NCI-H82 treated with DMSO at 0.1 percent for 48 hours (cell line): ENCODE measurements around the gene ACD.
A peak's percentile ranks its signal among the peaks of the same experiment; 100 is the strongest.

Source experiments
- DNase-seq: peaks from one replicate; lab custom pipeline; 2025; ENCODE audit not compliant: unreplicated experiment; lab: John Stamatoyannopoulos, UW

ACD gene

DNA sequence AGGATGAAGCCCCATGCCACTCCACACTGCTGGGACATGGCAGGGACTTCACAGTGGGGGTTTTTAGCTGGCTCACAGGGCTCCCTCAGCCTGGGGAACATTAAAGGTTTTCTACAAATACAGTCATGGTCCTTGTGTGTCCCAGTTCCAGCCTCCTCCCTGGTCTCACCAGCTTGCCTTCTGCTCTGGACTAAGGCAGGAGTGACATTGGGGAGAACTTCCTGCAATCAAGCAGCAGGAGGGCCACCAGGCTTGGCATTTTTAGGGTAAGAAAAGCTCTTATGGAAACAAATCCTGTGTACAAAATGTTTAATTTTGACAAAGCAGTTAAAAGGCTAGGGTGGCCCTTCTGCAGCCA is 2.6 kb upstream of the ACD start:
- DNase-seq, result no peak

DNA sequence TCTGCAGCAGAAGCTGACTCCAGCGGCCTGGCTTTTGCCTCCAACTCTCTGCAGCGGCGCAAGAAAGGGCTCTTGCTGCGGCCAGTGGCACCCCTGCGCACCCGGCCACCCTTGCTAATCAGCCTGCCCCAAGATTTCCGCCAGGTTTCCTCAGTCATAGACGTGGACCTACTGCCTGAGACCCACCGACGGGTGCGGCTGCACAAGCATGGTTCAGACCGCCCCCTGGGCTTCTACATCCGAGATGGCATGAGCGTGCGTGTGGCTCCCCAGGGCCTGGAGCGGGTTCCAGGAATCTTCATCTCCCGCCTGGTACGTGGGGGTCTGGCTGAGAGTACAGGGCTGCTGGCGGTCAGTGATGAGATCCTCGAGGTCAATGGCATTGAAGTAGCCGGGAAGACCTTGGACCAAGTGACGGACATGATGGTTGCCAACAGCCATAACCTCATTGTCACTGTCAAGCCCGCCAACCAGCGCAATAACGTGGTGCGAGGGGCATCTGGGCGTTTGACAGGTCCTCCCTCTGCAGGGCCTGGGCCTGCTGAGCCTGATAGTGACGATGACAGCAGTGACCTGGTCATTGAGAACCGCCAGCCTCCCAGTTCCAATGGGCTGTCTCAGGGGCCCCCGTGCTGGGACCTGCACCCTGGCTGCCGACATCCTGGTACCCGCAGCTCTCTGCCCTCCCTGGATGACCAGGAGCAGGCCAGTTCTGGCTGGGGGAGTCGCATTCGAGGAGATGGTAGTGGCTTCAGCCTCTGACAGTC is 2.0 kb upstream of the ACD start:
- DNase-seq, result no peak

DNA sequence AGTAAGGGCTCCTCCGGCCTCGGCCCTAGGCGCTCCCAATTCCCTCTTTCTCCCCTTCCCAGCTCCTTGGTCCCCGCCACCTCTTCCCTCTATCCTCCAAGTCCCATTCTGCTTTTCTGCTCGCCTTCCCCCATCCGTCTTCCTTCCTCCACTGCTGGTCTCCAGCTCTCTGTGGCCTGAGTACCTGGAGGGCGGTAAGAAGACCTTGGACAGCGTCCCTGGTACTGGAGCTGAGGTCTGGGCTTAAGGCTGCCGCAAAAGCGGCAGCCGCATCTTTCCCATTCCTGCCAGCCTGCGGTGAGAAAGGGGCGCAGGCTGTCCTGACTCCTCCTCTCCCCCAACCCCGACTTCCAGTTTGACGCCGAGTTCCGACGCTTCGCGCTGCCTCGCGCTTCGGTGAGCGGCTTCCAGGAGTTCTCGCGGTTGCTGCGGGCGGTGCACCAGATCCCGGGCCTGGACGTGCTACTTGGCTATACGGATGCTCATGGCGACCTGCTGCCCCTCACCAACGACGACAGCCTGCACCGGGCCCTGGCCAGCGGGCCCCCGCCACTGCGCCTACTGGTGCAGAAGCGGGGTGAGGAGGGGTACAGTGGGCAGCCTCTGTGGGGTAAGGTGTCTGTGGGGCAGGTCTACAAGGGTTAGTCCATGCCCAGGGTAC is 1.2 kb upstream of the ACD start:
- no peak for DNase-seq

DNA sequence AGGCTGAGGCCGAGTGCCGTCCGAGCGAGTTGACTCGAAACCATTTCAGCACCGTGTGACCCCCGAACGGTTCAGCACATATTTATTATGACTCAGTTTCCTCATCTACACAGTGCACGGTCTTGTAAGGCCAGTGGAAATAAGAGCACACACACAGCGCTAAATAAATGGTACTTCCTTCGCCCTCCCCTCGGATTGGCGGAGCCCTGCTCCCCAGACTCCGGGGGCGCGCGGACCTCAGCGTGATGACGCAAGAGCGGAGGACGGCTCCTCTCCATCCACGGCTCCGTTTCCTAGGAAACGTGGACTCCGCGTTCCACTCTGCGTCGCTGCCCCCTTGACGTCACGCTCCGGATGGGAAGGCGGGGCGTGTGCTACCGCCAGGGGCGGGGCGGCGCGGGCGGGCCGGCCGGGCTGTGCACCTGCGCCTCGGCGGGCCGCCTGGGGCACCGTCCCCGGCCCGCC is 536 bp upstream of the ACD start, which contains the start of gene PARD6A:
PARD6A (plus strand) TSS at position 397 of the 465 bp plus-strand sequence. CDS start 79 bp downstream, outside the sequence.
- peak; percentile 78 for DNase-seq

- no peak for DNase-seq
These were observed 998 bp downstream of the ACD start for GRCh38 chr16:67658849-67659674.

DNA sequence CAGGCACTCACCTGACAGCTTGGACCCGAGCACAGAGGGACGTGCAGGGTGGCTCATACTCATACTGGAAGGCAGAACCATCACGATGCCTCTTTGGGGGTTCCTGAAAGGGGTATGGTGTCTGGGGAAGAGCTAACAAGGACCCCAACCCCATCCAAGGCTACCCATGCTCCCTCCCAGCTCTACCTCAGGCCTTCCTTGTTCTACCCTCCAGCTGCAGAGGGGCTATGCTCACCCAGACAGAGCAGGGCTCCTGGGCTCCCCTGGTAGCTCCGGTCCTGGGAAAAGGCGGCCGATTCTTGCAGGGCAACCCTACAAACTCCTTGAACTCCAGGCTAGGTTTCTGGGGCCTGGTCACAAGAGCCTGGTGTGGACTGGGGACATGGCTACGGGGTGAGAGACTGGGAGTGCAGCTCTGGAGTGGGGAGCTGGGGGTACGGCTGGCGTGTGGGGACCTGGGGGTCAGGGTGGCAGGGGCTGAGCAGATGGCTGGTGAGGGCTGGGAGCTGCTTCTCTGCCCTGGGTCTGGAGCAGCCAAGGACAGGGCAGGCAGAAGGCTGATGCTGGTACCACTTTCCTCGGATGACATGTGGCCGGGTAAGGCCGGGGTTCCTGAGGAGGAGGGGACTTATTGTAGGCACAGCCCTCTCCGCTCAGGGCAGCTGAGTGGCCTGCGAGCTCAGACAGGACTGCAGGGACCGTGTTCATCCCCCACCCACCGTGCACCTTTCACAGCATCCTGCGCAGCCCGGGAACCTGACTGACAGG is 2.1 kb downstream of the ACD start:
- DNase-seq, result no peak

- DNase-seq, result no peak
These were observed 2.9 kb downstream of the ACD start for GRCh38 chr16:67657017-67657608.

GRCh38 chr16:67656344-67657016 is 3.6 kb downstream of the ACD start:
- DNase-seq, result no peak

- DNase-seq, result no peak
These were observed 4.7 kb downstream of the ACD start for GRCh38 chr16:67655363-67655762.

DNA sequence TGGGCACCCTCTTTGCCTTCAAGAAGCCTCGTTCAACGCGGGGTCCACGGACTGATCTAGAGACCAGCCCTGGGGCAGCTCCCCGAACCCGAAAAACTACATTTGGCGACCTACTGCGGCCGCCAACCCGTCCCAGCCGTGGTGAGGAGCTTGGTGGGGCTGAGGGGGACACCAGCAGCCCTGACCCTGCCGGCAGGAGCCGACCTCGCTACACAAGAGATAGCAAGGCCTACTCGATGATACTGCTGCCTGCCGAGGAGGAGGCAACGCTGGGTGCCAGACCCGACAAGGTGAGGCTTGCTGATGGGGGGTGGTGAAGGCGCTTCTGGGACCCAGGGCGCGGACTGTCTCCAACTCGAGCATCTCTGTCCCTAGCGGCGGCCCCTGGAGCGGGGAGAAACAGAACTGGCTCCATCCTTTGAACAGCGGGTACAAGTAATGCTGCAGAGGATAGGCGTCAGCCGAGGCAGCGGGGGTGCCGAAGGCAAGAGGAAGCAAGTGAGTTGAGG is 5.6 kb downstream of the ACD start:
- no peak for DNase-seq

DNA sequence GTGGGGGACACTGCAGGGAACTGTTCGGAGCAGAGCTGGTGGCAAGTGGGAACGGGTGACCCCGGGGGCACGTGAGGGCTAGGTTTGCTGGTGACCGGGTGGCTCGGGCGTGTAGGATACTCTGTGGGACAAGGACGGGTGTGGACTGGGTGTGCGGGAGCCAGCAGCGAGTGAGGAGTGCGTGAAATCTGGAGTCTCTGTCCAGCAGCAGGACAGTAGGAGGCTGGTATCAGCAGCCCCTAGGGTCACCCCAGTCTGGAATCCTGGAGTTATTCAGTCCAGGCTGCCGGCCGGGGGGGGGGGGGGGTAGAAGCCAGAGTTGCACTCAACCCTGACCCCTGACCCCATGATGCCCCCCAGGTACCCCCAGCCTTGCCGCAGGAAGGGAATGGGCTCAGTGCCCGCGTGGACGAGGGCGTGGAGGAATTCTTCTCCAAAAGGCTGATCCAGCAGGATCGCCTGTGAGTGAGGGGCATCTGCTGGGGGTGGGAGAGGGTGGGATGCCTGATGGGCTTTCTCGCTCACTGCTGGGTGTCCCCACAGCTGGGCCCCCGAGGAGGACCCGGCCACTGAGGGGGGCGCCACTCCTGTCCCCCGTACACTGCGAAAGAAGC is 6.2 kb downstream of the ACD start:
- DNase-seq, result no peak

DNA sequence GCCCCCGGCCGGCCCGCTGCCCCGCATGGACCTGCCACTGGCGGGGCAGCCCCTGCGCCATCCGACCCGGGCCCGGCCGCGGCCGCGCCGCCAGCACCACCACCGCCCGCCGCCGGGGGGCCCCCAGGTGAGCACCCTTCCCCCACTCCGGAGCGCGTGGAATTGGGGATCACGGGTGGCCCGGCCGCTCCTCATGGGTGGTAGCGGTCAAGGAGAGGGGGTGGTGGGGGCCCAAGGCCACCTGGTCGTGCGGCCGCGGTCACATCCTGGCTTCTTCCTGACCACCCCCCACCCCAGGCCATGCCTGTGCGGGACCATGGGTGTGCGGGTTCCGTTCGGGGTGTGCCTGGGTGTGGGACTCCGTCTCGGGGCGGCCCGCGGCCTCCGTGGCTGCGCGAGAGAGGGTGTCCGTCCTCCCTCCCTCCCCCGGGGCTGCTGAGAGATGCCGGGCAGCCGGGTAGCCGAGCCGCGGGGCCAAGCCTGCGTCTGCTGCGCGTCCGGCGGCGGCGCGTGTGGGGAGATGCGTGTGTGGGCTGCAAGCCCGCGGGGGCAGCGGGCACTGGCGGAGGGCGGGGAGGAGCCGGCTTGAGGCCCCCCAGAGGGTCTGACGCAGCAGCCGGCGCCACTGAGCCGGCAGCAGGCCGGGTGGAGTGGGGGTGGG is 6.8 kb downstream of the ACD start:
- DNase-seq, result no peak

DNA sequence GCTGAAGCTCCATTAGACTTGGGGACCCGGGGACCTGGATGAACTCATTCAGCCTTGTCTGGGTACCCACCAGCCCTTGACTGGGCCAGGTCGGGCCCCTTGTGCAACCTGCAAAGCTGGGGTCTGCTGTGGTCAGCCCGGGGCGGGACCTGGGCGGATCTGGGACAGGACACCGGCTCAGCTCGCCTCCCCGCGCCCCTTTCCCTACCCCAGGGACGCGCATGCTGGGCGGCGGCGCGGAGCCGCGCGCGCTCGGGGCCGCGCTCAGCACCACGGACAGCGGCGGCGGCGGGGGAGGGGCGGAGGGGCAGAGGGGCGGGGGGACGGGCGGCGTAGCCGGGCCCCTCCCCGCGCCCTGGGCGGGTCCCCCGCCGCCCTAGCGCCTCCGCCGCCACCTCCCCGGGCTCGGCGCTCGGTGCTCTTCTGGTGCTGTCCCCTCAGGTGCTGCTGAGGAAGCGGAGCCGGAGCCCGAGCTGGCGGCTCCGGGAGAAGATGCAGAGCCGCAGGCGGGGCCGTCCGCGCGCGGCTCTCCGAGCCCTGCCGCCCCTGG is 7.4 kb downstream of the ACD start:
- DNase-seq, result no peak

GRCh38 chr16:67651847-67652246 is 8.2 kb downstream of the ACD start:
- no peak for DNase-seq

GRCh38 chr16:67651039-67651438 is 9.0 kb downstream of the ACD start:
- no peak for DNase-seq

GRCh38 chr16:67650023-67650422 is 10.0 kb downstream of the ACD start:
- DNase-seq, result no peak

- DNase-seq, result no peak
These were observed 10.5 kb downstream of the ACD start for GRCh38 chr16:67649494-67649931.

DNA sequence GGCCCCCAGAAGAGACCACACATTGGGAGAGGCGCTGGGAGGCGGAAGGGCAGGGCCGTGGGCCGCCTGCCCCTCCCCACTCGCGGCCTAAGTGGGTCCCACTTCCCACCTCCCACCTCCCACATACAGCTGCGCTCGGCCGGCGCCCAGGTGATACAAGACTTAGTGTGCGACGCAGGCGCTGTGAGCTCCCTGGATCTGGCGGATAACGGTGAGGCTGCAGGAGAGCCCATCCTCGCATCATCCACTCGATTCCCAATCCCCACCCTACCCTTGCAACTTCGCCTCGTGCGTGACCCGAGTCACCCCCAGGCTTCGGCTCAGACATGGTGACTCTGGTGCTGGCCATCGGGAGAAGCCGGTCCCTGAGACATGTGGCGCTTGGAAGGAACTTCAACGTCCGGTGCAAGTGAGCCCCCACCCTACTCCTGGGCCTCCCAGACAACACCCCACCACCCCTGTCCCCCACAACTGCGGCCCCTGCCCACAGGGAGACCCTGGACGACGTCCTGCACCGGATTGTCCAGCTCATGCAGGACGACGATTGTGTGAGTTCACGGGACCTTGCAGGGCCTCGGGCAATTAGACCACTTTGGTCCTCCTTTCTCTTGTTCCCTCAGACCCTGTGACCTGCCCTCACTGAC is 11.2 kb downstream of the ACD start:
- no peak for DNase-seq
